ENCODE data around the gene COL17A1. TPM values are rescaled to one million over a fixed set of nuclear protein-coding genes. Genes with fewer than 3 reads are reported as not detected.

Gene COL17A1
- total and polyA plus RNA-seq, 9 of the 15 experiments (the other 6 are each of a cell fraction or from before 2014, with no cell fraction given), result not detected

DNA sequence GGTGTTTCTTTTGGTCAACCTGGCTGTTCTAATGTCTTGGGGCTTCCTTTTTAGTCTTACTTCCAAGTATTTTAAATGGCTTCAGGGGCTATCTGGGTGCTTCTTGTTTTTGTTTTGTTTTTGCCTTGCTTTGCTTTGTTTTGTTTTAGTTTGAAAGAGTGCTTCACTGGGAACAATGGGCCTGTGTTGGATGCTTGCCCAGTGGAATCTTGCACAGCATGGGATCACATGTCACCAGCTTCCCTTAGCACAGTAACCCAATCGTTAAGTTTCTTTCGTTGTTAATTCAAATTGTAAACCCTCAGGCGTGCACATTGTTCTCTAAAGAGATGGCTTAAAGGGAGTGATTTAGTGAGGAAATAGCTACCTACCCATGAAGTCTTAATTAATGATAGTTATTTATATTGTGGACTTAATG is 8.9 kb downstream of the COL17A1 start (continued):
- TF ChIP-seq, protein P1, sequence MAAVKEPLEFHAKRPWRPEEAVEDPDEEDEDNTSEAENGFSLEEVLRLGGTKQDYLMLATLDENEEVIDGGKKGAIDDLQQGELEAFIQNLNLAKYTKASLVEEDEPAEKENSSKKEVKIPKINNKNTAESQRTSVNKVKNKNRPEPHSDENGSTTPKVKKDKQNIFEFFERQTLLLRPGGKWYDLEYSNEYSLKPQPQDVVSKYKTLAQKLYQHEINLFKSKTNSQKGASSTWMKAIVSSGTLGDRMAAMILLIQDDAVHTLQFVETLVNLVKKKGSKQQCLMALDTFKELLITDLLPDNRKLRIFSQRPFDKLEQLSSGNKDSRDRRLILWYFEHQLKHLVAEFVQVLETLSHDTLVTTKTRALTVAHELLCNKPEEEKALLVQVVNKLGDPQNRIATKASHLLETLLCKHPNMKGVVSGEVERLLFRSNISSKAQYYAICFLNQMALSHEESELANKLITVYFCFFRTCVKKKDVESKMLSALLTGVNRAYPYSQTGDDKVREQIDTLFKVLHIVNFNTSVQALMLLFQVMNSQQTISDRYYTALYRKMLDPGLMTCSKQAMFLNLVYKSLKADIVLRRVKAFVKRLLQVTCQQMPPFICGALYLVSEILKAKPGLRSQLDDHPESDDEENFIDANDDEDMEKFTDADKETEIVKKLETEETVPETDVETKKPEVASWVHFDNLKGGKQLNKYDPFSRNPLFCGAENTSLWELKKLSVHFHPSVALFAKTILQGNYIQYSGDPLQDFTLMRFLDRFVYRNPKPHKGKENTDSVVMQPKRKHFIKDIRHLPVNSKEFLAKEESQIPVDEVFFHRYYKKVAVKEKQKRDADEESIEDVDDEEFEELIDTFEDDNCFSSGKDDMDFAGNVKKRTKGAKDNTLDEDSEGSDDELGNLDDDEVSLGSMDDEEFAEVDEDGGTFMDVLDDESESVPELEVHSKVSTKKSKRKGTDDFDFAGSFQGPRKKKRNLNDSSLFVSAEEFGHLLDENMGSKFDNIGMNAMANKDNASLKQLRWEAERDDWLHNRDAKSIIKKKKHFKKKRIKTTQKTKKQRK (IDR thresholded peaks at IDR 0.05; ENCODE audit: borderline replicate concordance, low read depth, low read length), result no peak
- no peak for TF ChIP-seq SAFB (IDR thresholded peaks at IDR 0.05; ENCODE audit: borderline replicate concordance, low read depth, low read length)
- TF ChIP-seq, protein P2, sequence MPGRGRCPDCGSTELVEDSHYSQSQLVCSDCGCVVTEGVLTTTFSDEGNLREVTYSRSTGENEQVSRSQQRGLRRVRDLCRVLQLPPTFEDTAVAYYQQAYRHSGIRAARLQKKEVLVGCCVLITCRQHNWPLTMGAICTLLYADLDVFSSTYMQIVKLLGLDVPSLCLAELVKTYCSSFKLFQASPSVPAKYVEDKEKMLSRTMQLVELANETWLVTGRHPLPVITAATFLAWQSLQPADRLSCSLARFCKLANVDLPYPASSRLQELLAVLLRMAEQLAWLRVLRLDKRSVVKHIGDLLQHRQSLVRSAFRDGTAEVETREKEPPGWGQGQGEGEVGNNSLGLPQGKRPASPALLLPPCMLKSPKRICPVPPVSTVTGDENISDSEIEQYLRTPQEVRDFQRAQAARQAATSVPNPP (IDR thresholded peaks at IDR 0.05; ENCODE audit: borderline replicate concordance, insufficient read depth, insufficient read length), result no peak
- no peak for TF ChIP-seq ILF3 (IDR thresholded peaks at IDR 0.05; ENCODE audit: borderline replicate concordance)
- no peak for TF ChIP-seq SMAD2 (IDR thresholded peaks at IDR 0.05; ENCODE audit: low read depth, low read length)
- TF ChIP-seq JUN (IDR thresholded peaks at IDR 0.05; ENCODE audit: borderline replicate concordance, low read depth, low read length), result no peak
- TF ChIP-seq JUN (CRISPR knock-in tag; IDR thresholded peaks at IDR 0.05; ENCODE audit: borderline replicate concordance), result no peak
- no peak for TF ChIP-seq BDP1 (IDR thresholded peaks at IDR 0.05; ENCODE audit: insufficient read depth, insufficient read length)
